ENCODE results near the gene FBL.

DNA sequence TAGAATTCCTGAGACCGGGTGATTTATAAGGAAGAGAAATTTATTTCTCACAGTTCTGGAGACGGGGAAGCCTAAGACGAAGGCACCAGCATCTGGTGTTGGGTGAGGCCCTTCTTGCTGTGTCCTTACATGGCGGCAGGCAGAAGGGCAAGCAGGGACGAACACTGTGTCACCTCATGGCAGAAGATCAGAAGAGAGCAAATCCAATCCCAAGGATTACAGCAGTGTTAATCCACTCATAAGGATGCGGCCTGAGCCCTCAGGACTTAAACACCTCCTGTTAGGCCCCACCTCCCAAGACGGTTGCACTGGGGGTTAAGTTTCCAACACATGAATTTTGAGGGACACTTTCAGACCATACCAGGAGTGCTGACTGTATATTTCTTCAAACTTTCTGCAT lies 6.7 kb upstream of the FBL start:
- TF ChIP-seq POLR2AphosphoS5 (IDR thresholded peaks at IDR 0.05; ENCODE audit: low read depth, low read length) (no peak), FOXP2 (optimal IDR thresholded peaks at IDR 0.05; ENCODE audit: borderline replicate concordance, extremely low read depth, extremely low read length, insufficient read depth) (no peak), TAF1 (IDR thresholded peaks at IDR 0.05; ENCODE audit: borderline replicate concordance, insufficient read depth, low read length) (no peak), SIN3A (IDR thresholded peaks at IDR 0.05; ENCODE audit: borderline replicate concordance, insufficient read depth, low read length) (no peak)
- TF ChIP-seq, protein P1, sequence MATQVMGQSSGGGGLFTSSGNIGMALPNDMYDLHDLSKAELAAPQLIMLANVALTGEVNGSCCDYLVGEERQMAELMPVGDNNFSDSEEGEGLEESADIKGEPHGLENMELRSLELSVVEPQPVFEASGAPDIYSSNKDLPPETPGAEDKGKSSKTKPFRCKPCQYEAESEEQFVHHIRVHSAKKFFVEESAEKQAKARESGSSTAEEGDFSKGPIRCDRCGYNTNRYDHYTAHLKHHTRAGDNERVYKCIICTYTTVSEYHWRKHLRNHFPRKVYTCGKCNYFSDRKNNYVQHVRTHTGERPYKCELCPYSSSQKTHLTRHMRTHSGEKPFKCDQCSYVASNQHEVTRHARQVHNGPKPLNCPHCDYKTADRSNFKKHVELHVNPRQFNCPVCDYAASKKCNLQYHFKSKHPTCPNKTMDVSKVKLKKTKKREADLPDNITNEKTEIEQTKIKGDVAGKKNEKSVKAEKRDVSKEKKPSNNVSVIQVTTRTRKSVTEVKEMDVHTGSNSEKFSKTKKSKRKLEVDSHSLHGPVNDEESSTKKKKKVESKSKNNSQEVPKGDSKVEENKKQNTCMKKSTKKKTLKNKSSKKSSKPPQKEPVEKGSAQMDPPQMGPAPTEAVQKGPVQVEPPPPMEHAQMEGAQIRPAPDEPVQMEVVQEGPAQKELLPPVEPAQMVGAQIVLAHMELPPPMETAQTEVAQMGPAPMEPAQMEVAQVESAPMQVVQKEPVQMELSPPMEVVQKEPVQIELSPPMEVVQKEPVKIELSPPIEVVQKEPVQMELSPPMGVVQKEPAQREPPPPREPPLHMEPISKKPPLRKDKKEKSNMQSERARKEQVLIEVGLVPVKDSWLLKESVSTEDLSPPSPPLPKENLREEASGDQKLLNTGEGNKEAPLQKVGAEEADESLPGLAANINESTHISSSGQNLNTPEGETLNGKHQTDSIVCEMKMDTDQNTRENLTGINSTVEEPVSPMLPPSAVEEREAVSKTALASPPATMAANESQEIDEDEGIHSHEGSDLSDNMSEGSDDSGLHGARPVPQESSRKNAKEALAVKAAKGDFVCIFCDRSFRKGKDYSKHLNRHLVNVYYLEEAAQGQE (IDR thresholded peaks at IDR 0.05; ENCODE audit: insufficient read depth in 1 of 2, low read depth in 2 of 2, low read length in 2 of 2) = no peak
